Activated naive CD4-positive, alpha-beta T cell treated with anti-CD3 and anti-CD28 coated beads, Interleukin-2, amount 50 U/mL, for 72 hours (primary cell): ENCODE measurements around the gene ZBTB48. TPM values are rescaled to one million over a fixed set of nuclear protein-coding genes. Genes with fewer than 3 reads are reported as not detected.

ENCODE experiments used
- ATAC-seq, 2 donors: fragments of 150-1000 bp; cut with Tn5 transposase; 2 replicates each; pipeline ENCODE4 v1.10.0; 2021; ENCODE audit warnings: mild to moderate bottlenecking in 2 of 2, moderate library complexity in 2 of 2
- DNase-seq, 2 donors: peaks; one replicate each; pipeline ENCODE4 v3.0.0; 2021 to 2022; ENCODE audit warnings: low spot score in 2 of 2
- H3K27ac Mint-ChIP-seq, 2 donors: one replicate each; pipeline ENCODE4 v1.8.0; 2022; ENCODE audit warnings: mild to moderate bottlenecking in 2 of 2, mixed read lengths in 2 of 2
- H3K36me3 Mint-ChIP-seq, 2 donors: one replicate each; pipeline ENCODE4 v1.8.0; 2022; ENCODE audit warnings: mixed read lengths in 2 of 2
- H3K9me3 Mint-ChIP-seq, 2 donors: one replicate each; pipeline ENCODE4 v1.8.0; 2022; ENCODE audit warnings: mixed read lengths in 2 of 2
- total RNA-seq, 2 donors: library from RNA; stranded (reverse); gene quantifications; one replicate each; pipeline ENCODE4 v1.2.3, GENCODE V29; 2022

ZBTB48 gene
- total RNA-seq, 2 donors from 2014 or later = 22.8 to 25.8 TPM

- Mint-ChIP-seq H3K36me3 (peaks cover 6 to 9% of the 10 kb centered on the region in 2 donors), H3K9me3 (no peaks in the 10 kb centered on the region), H3K27ac (no peak overlapping the region)
- peak in 1 of 2 donors; percentile 11 for ATAC-seq
- DNase-seq = peak in 1 of 2 donors; percentile 63
Observed at GRCh38 chr1:6614019-6614928, 34.5 kb downstream of the ZBTB48 start.

- Mint-ChIP-seq H3K27ac (peak overlapping the region; percentile 16 to 63), H3K9me3 (no peaks in the 10 kb centered on the region), H3K36me3 (peaks cover 6 to 16% of the 10 kb centered on the region in 2 donors)
- ATAC-seq = no peak
- DNase-seq = no peak
Observed at GRCh38 chr1:6614929-6615785, 35.4 kb downstream of the ZBTB48 start.

GRCh38 chr1:6619045-6619444 lies 39.3 kb downstream of the ZBTB48 start:
- Mint-ChIP-seq H3K27ac (peak overlapping the region in 1 of 2 donors; percentile 81), H3K36me3 (peaks cover 6 to 18% of the 10 kb centered on the region in 2 donors), H3K9me3 (no peaks in the 10 kb centered on the region)
- ATAC-seq (no peak), DNase-seq (no peak)

GRCh38 chr1:6621429-6622391 lies 41.9 kb downstream of the ZBTB48 start:
- DNase-seq = no peak
- Mint-ChIP-seq H3K36me3 (peaks cover 17 to 21% of the 10 kb centered on the region in 2 donors), H3K9me3 (no peaks in the 10 kb centered on the region), H3K27ac (no peak overlapping the region)
- ATAC-seq = no peak

- ATAC-seq = no peak
- Mint-ChIP-seq H3K36me3 (peaks cover 17 to 20% of the 10 kb centered on the region in 2 donors), H3K27ac (no peak overlapping the region), H3K9me3 (no peaks in the 10 kb centered on the region)
- no peak for DNase-seq
Observed at GRCh38 chr1:6622396-6623152, 42.8 kb downstream of the ZBTB48 start.

- H3K36me3 Mint-ChIP-seq = peaks cover 17 to 26% of the 10 kb centered on the region in 2 donors
- H3K9me3 Mint-ChIP-seq = no peaks in the 10 kb centered on the region
- H3K27ac Mint-ChIP-seq = no peak overlapping the region
- ATAC-seq = no peak
- DNase-seq = no peak
Observed at GRCh38 chr1:6623269-6623965, 43.6 kb downstream of the ZBTB48 start.

GRCh38 chr1:6624710-6625583 lies 45.2 kb downstream of the ZBTB48 start, which contains the start of gene THAP3:
Gene THAP3, plus strand, starts transcription at chr1:6624868. Its CDS starts 351 bp downstream, at chr1:6625219.
- ATAC-seq (peak; percentile 91 to 94), DNase-seq (peak; percentile 83 to 91)
- Mint-ChIP-seq H3K9me3 (no peaks in the 10 kb centered on the region), H3K27ac (peak within 1 kb of the TSS; percentile 87 to 91), H3K36me3 (peaks cover 21 to 22% of the 10 kb centered on the region in 2 donors)

GRCh38 chr1:6625584-6626149 lies 45.9 kb downstream of the ZBTB48 start:
- DNase-seq (no peak), ATAC-seq (peak; percentile 33 to 45)
- Mint-ChIP-seq H3K36me3 (peaks cover 17 to 24% of the 10 kb centered on the region in 2 donors), H3K27ac (peak overlapping the region; percentile 80 to 87), H3K9me3 (no peaks in the 10 kb centered on the region)

GRCh38 chr1:6627031-6627430 lies 47.2 kb downstream of the ZBTB48 start:
- H3K9me3 Mint-ChIP-seq = no peaks in the 10 kb centered on the region
- ATAC-seq = no peak
- peaks cover 17 to 24% of the 10 kb centered on the region in 2 donors for H3K36me3 Mint-ChIP-seq
- peak overlapping the region; percentile 7 to 87 for H3K27ac Mint-ChIP-seq
- no peak for DNase-seq

- no peaks in the 10 kb centered on the region for H3K9me3 Mint-ChIP-seq
- peaks cover 17 to 18% of the 10 kb centered on the region in 2 donors for H3K36me3 Mint-ChIP-seq
- ATAC-seq (no peak), DNase-seq (no peak)
- H3K27ac Mint-ChIP-seq = peak overlapping the region in 1 of 2 donors; percentile 76
Observed at GRCh38 chr1:6627841-6628545, 48.2 kb downstream of the ZBTB48 start.

GRCh38 chr1:6628971-6629479 lies 49.2 kb downstream of the ZBTB48 start:
- Mint-ChIP-seq H3K36me3 (peaks cover 17 to 22% of the 10 kb centered on the region in 2 donors), H3K9me3 (no peaks in the 10 kb centered on the region), H3K27ac (peak overlapping the region; percentile 14 to 19)
- ATAC-seq (no peak), DNase-seq (no peak)

GRCh38 chr1:6630027-6630426 lies 50.2 kb downstream of the ZBTB48 start:
- ATAC-seq (no peak), DNase-seq (no peak)
- no peaks in the 10 kb centered on the region for H3K9me3 Mint-ChIP-seq
- H3K27ac Mint-ChIP-seq = peak overlapping the region; percentile 14 to 50
- peaks cover 17 to 18% of the 10 kb centered on the region in 2 donors for H3K36me3 Mint-ChIP-seq

GRCh38 chr1:6631058-6631457 lies 51.3 kb downstream of the ZBTB48 start:
- Mint-ChIP-seq H3K36me3 (peaks cover 12% of the 10 kb centered on the region in 2 donors), H3K27ac (no peak overlapping the region), H3K9me3 (no peaks in the 10 kb centered on the region)
- no peak for ATAC-seq
- DNase-seq = no peak
